SU-DHL-6 (cell line): ENCODE measurements around the gene ZFP1.

Source experiments
- CTCF ChIP-seq: fragments of 200-600 bp; sonication (generic); IDR thresholded peaks from one replicate; pipeline ENCODE4 v1.5.1; 2017; ENCODE audit warnings: antibody characterized with exemption, mild to moderate bottlenecking, low read length, moderate library complexity; ENCODE audit not compliant: insufficient read depth, poor library complexity, severe bottlenecking
- EZH2phosphoT487 ChIP-seq: fragments of 200-600 bp; sonication (generic), shearing (Covaris generic); conservative IDR thresholded peaks from 2 replicates; pipeline ENCODE4 v1.6.1; 2018; ENCODE audit warnings: mild to moderate bottlenecking, antibody characterized with exemption, low read length, moderate library complexity, mixed read lengths

GRCh38 chr16:75197522-75198134 lies 49.3 kb downstream of the ZFP1 start:
- TF ChIP-seq EZH2phosphoT487 (no peak), CTCF (no peak)
